H1 (cell line): Measurements from ENCODE around the gene SPINT2. TPM values are rescaled to one million over a fixed set of nuclear protein-coding genes. Genes with fewer than 3 reads are reported as not detected.

Experiments
- CTCF ChIA-PET: fragments of 300-600 bp; sonication (Branson Sonifier 250); formaldehyde crosslinking; loops from one replicate; lab custom pipeline; 2021; ENCODE audit not compliant: partially characterized antibody; lab: Charles Lee
- POLR2A ChIA-PET: fragments of 300-600 bp; sonication (Branson Sonifier 250); formaldehyde crosslinking; loops from one replicate; lab custom pipeline; 2021; ENCODE audit warnings: inconsistent platforms; ENCODE audit not compliant: partially characterized antibody; lab: Charles Lee
- DNase-seq, 2 experiments: peaks; one replicate each; pipeline versions ENCODE4 v3.0.0 to v3.0.0-alpha.2; 2010 to 2022; ENCODE audit warnings: low spot score in 2 of 2, low read depth in 1 of 2, mixed read lengths in 1 of 2
- FAIRE-seq: peaks from 2 replicates; lab custom pipeline; 2011; peaks lifted over from hg19 to GRCh38; lab: Jason Lieb, UNC
- H2AFZ ChIP-seq: 2 replicates; pipeline ENCODE4 v1.8.1; 2012; ENCODE audit warnings: low read length, inconsistent platforms
- H2AK5ac ChIP-seq: 2 replicates; pipeline ENCODE4 v1.6.1; 2013; ENCODE audit warnings: low read depth, low read length
- H2BK120ac ChIP-seq: replicated peaks from 2 replicates; pipeline ENCODE3; 2013; ENCODE audit warnings: low read depth, low read length, inconsistent platforms
- H2BK12ac ChIP-seq: 2 replicates; pipeline ENCODE4 v1.6.1; 2013; ENCODE audit warnings: low read depth, low read length
- H2BK15ac ChIP-seq: 2 replicates; pipeline ENCODE4 v1.6.1; 2013; ENCODE audit warnings: low read length
- H2BK20ac ChIP-seq: 2 replicates; pipeline ENCODE4 v1.6.1; 2013; ENCODE audit warnings: low read length
- H2BK5ac ChIP-seq: 2 replicates; pipeline ENCODE4 v1.6.1; 2013; ENCODE audit warnings: low read depth, low read length
- H3K14ac ChIP-seq: 2 replicates; pipeline ENCODE4 v1.6.1; 2013; ENCODE audit warnings: inconsistent platforms; ENCODE audit not compliant: insufficient read length
- H3K18ac ChIP-seq: 2 replicates; pipeline ENCODE4 v1.6.1; 2013; ENCODE audit warnings: low read length; ENCODE audit errors: extremely low read depth
- H3K23ac ChIP-seq: 2 replicates; pipeline ENCODE4 v1.6.1; 2013; ENCODE audit warnings: inconsistent platforms; ENCODE audit not compliant: insufficient read length
- H3K23me2 ChIP-seq: 2 replicates; pipeline ENCODE4 v1.6.1; 2013; ENCODE audit warnings: low read depth, low read length
- H3K27ac ChIP-seq: 2 replicates; pipeline ENCODE4 v1.6.1; 2011; ENCODE audit warnings: low read depth, low read length, inconsistent platforms
- H3K27me3 ChIP-seq, 4 experiments: replicated peaks in 1 of 4; 1 replicate in 1 of 4; 2 replicates in 3 of 4; pipeline versions ENCODE4 v1.6.1 to v1.8.1; 2011 to 2013; ENCODE audit warnings: low read length in 3 of 4, mild to moderate bottlenecking in 3 of 4, inconsistent platforms in 2 of 4, mixed read lengths in 2 of 4, moderate library complexity in 1 of 4; ENCODE audit not compliant: control insufficient read depth in 3 of 4, insufficient read depth in 3 of 4; ENCODE audit errors: extremely low read depth in 1 of 4
- H3K36me3 ChIP-seq, 4 experiments: 2 replicates each; pipeline versions ENCODE4 v1.6.1 to v1.8.1; 2011 to 2013; ENCODE audit warnings: mild to moderate bottlenecking in 4 of 4, low read length in 3 of 4, moderate library complexity in 2 of 4, control low read depth in 1 of 4, inconsistent platforms in 1 of 4; ENCODE audit not compliant: insufficient read depth in 4 of 4, control insufficient read depth in 2 of 4
- H3K4ac ChIP-seq: replicated peaks from 2 replicates; pipeline ENCODE3; 2013; ENCODE audit warnings: low read length, low read depth, mixed read lengths, inconsistent platforms; ENCODE audit not compliant: insufficient read length
- H3K4me1 ChIP-seq, 4 experiments: replicated peaks in 1 of 4; 1 replicate in 1 of 4; 2 replicates in 3 of 4; pipeline versions ENCODE4 v1.6.1 to v1.8.1; 2011 to 2013; ENCODE audit warnings: low read length in 3 of 4, inconsistent platforms in 2 of 4, mixed read lengths in 1 of 4; ENCODE audit not compliant: insufficient read depth in 4 of 4, control insufficient read depth in 3 of 4
- H3K4me2 ChIP-seq, 2 experiments: 2 replicates each; pipeline versions ENCODE4 v1.6.1 to v1.8.1; 2011 to 2013; ENCODE audit warnings: low read depth in 2 of 2, low read length in 2 of 2, control low read depth in 1 of 2, inconsistent platforms in 1 of 2, mild to moderate bottlenecking in 1 of 2; ENCODE audit not compliant: insufficient read depth in 1 of 2
- H3K4me3 ChIP-seq, 4 experiments: fragments of 200-600, 300-600 bp in 1 of 4; sonication (generic), shearing (Covaris generic), sonication (Bioruptor Twin) in 1 of 4; 2 replicates each; pipeline versions ENCODE4 v1.5.1 to v1.8.1; 2011 to 2016; ENCODE audit warnings: low read length in 4 of 4, low read depth in 3 of 4, control low read depth in 2 of 4, inconsistent platforms in 2 of 4, mild to moderate bottlenecking in 2 of 4, mixed read lengths in 1 of 4, moderate library complexity in 1 of 4; ENCODE audit not compliant: insufficient read depth in 2 of 4; ENCODE audit errors: extremely low read depth in 1 of 4
- H3K56ac ChIP-seq: replicated peaks from 2 replicates; pipeline ENCODE3; 2013; ENCODE audit warnings: low read depth, mild to moderate bottlenecking, mixed read lengths, low read length, inconsistent platforms; ENCODE audit not compliant: insufficient read length
- H3K79me1 ChIP-seq: 2 replicates; pipeline ENCODE4 v1.6.1; 2013; ENCODE audit warnings: low read depth, low read length, control low read depth
- H3K79me2 ChIP-seq, 2 experiments: 2 replicates each; pipeline versions ENCODE4 v1.6.1 to v1.8.1; 2012 to 2013; ENCODE audit warnings: low read length in 2 of 2, mild to moderate bottlenecking in 2 of 2, inconsistent platforms in 1 of 2; ENCODE audit not compliant: insufficient read depth in 2 of 2, control insufficient read depth in 1 of 2
- H3K9ac ChIP-seq, 4 experiments: replicated peaks in 1 of 4; 1 replicate in 1 of 4; 2 replicates in 3 of 4; pipeline versions ENCODE4 v1.6.1 to v1.8.1; 2011 to 2013; ENCODE audit warnings: low read depth in 3 of 4, low read length in 3 of 4, control low read depth in 2 of 4, mild to moderate bottlenecking in 2 of 4, moderate library complexity in 2 of 4, inconsistent platforms in 1 of 4; ENCODE audit errors: extremely low read depth in 1 of 4
- H3K9me3 ChIP-seq, 2 experiments: 2 replicates each; pipeline versions ENCODE4 v1.6.1 to v1.8.1; 2012 to 2013; ENCODE audit warnings: mild to moderate bottlenecking in 2 of 2, moderate library complexity in 2 of 2, control low read depth in 1 of 2, inconsistent platforms in 1 of 2, low read depth in 1 of 2, low read length in 1 of 2, mixed read lengths in 1 of 2; ENCODE audit not compliant: insufficient read depth in 2 of 2
- H4K20me1 ChIP-seq, 2 experiments: replicated peaks in 1 of 2; 2 replicates each; pipeline versions ENCODE3 to v1.8.1; 2011 to 2013; ENCODE audit warnings: inconsistent platforms in 2 of 2, low read length in 2 of 2, mild to moderate bottlenecking in 1 of 2; ENCODE audit not compliant: insufficient read depth in 2 of 2, control insufficient read depth in 1 of 2
- H4K5ac ChIP-seq: 2 replicates; pipeline ENCODE4 v1.6.1; 2013; ENCODE audit warnings: low read length, low read depth, mixed read lengths, inconsistent platforms; ENCODE audit not compliant: insufficient read length
- H4K8ac ChIP-seq: 2 replicates; pipeline ENCODE4 v1.8.0; 2013; ENCODE audit warnings: mild to moderate bottlenecking, moderate library complexity, low read length, inconsistent platforms; ENCODE audit not compliant: insufficient read depth; ENCODE audit errors: extremely low read depth
- H4K91ac ChIP-seq: replicated peaks from 2 replicates; pipeline ENCODE3; 2013; ENCODE audit warnings: low read length, mixed read lengths, inconsistent platforms; ENCODE audit not compliant: insufficient read length
- BCL11A ChIP-seq, 2 experiments: IDR thresholded peaks; one replicate each; pipeline ENCODE4 v1.6.1; 2011; ENCODE audit warnings: low read depth in 2 of 2, low read length in 2 of 2, mild to moderate bottlenecking in 2 of 2
- BRCA1 ChIP-seq: IDR thresholded peaks from 2 replicates; pipeline ENCODE4 v1.6.1; 2012; ENCODE audit warnings: low read depth, low read length, improper control_type of control experiment
- CBX8 ChIP-seq: fragments of 300-800, 300-1000 bp; sonication (generic); IDR thresholded peaks from 2 replicates; pipeline ENCODE4 v1.7.1; 2016; ENCODE audit warnings: low read depth, low read length, borderline replicate concordance
- PHF8 ChIP-seq: fragments of 200-600 bp; sonication (generic); conservative IDR thresholded peaks from 2 replicates; pipeline ENCODE4 v1.7.1; 2012; ENCODE audit warnings: low read depth, mild to moderate bottlenecking, inconsistent platforms, low read length, moderate library complexity
- RAD21 ChIP-seq, 2 experiments: IDR thresholded peaks in 1 of 2; conservative IDR thresholded peaks in 1 of 2; 2 replicates each; pipeline ENCODE4 v1.6.1; 2011; ENCODE audit warnings: low read depth in 2 of 2, low read length in 2 of 2, improper control_type of control experiment in 1 of 2, inconsistent platforms in 1 of 2, mild to moderate bottlenecking in 1 of 2, moderate library complexity in 1 of 2
- SUZ12 ChIP-seq: fragments of 200-600 bp; sonication (generic); IDR thresholded peaks from 2 replicates; pipeline ENCODE4 v1.6.1; 2012; ENCODE audit warnings: mild to moderate bottlenecking, inconsistent platforms, low read length, moderate library complexity, mixed read lengths
- TEAD4 ChIP-seq: IDR thresholded peaks from 2 replicates; pipeline ENCODE4 v1.6.1; 2012; ENCODE audit warnings: low read depth, low read length, inconsistent platforms, mixed read lengths
- WGBS, 2 experiments: shearing (Covaris generic) in 1 of 2; methylation state at CpG; one replicate each; pipeline versions ENCODE4 v1.1.6 to v1.1.7; 2013 to 2015; ENCODE audit warnings: low lambda C conversion rate in 2 of 2, mixed read lengths in 2 of 2, inconsistent platforms in 1 of 2, low coverage in 1 of 2, missing lambda C conversion rate in 1 of 2; ENCODE audit not compliant: insufficient replicate concordance in 2 of 2, insufficient coverage in 1 of 2, insufficient read length in 1 of 2; ENCODE audit errors: extremely low coverage in 1 of 2, missing lambda C conversion rate in 1 of 2; 5-methylcytosine and 5-hydroxymethylcytosine counted together
- polyA plus RNA-seq, 7 experiments: library from polyadenylated mRNA; depleted of rRNA in 3 of 7; stranded (reverse) in 5 of 7; unstranded in 2 of 7; fragments of >200 nt in 5 of 7; fragments of 200-250 nt in 2 of 7; gene quantifications; 1 replicate in 5 of 7; 2 replicates in 1 of 7; 4 replicates in 1 of 7; pipeline versions ENCODE4 v1.2.1 to v1.2.3, GENCODE V29; 2011 to 2013; ENCODE audit warnings: missing spikeins in 2 of 7, mixed read lengths in 2 of 7
- total RNA-seq: library from RNA; stranded (reverse); fragmentation: NEBNext Ultra II Directional; extraction: Animal tissue kit (Norgen Biotek cat#: 25700); gene quantifications from 2 replicates; pipeline ENCODE4 v1.2.1, GENCODE V29; 2021
- TF ChIP-seq, protein P1 (sequence below), 3 experiments: IDR thresholded peaks; 1 replicate in 2 of 3; 2 replicates in 1 of 3; pipeline versions ENCODE4 v1.5.1 to v1.6.1; 2011; ENCODE audit warnings: low read length in 3 of 3, mild to moderate bottlenecking in 3 of 3, inconsistent platforms in 2 of 3, low read depth in 1 of 3, moderate library complexity in 1 of 3; ENCODE audit not compliant: insufficient read depth in 1 of 3; ENCODE audit errors: control extremely low read depth in 1 of 3
- TF ChIP-seq, protein P2 (sequence below): IDR thresholded peaks from 2 replicates; pipeline ENCODE4 v1.6.1; 2012; ENCODE audit warnings: inconsistent platforms
- TF ChIP-seq, protein P3 (sequence below): IDR thresholded peaks from 2 replicates; pipeline ENCODE4 v1.6.1; 2012; ENCODE audit warnings: inconsistent platforms

SPINT2 gene
- total and polyA plus RNA-seq, 2 of the 8 experiments (the other 6 are each of a cell fraction or from before 2014, with no cell fraction given) = 294 to 296 TPM

DNA sequence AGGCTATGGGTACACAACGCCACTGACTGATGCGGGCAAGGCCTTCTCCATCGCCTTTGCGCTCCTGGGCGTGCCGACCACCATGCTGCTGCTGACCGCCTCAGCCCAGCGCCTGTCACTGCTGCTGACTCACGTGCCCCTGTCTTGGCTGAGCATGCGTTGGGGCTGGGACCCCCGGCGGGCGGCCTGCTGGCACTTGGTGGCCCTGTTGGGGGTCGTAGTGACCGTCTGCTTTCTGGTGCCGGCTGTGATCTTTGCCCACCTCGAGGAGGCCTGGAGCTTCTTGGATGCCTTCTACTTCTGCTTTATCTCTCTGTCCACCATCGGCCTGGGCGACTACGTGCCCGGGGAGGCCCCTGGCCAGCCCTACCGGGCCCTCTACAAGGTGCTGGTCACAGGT, 62.2 kb downstream of the SPINT2 start:
- no peak overlapping the region for H2BK12ac ChIP-seq
- FAIRE-seq (no peak), DNase-seq (no peak)
- peaks cover 0 to 5% of the 10 kb centered on the region in 2 experiments for H4K20me1 ChIP-seq
- no peaks in the 10 kb centered on the region; a peak in 1 of 7 replicates for H3K4me1 ChIP-seq
- H2BK5ac ChIP-seq = no peak overlapping the region
- H3K14ac ChIP-seq = no peak overlapping the region
- no peak overlapping the region for H2BK15ac ChIP-seq
- H3K79me2 ChIP-seq = no peaks in the 10 kb centered on the region
- ChIA-PET CTCF (interaction anchor here (0.6 to 3.0 kb wide), 5 partner anchors 9 to 87 kb away, joined by 4 to 12 read pairs (median 5); partner anchors contain the start of genes CATSPERG and PPP1R14A), POLR2A (no interaction called here)
- H3K23ac ChIP-seq = no peak overlapping the region
- H4K5ac ChIP-seq = no peak overlapping the region
- H3K23me2 ChIP-seq = no peaks in the 10 kb centered on the region
- H2BK20ac ChIP-seq = no peak overlapping the region
- H3K79me1 ChIP-seq = peaks cover 3% of the 10 kb centered on the region; the same call in 1 of the 2 replicates
- H3K36me3 ChIP-seq = peaks cover 2 to 8% (median 5%) of the 10 kb centered on the region in 4 experiments; a peak in 5 of 8 replicates
- H3K18ac ChIP-seq = no peak overlapping the region
- no peak overlapping the region for H2AFZ ChIP-seq
- H3K27me3 ChIP-seq = no peaks in the 10 kb centered on the region
- 96% methylated on average over 21 of the region's 22 CpGs; no CpG with 5 or more reads in 1 of the 2 experiments for WGBS, 2 experiments
- no peak overlapping the region for H3K27ac ChIP-seq
- H3K9me3 ChIP-seq = no peaks in the 10 kb centered on the region
- no peak overlapping the region for H2BK120ac ChIP-seq
- no peak overlapping the region for H3K9ac ChIP-seq
- H3K56ac ChIP-seq = no peak overlapping the region
- no peak overlapping the region for H4K91ac ChIP-seq
- H3K4me2 ChIP-seq = no peak overlapping the region
- no peak overlapping the region for H2AK5ac ChIP-seq
- H3K4me3 ChIP-seq = no peak overlapping the region
- H4K8ac ChIP-seq = no peak overlapping the region
- no peak overlapping the region for H3K4ac ChIP-seq
- TF ChIP-seq TEAD4 (no peak), RAD21 (IDR thresholded peaks at IDR 0.05 in 1 of 2, conservative IDR thresholded peaks at IDR 0.05 in 1 of 2; ENCODE audit: low read depth in 2 of 2, low read length in 2 of 2) (no peak), SUZ12 (no peak), PHF8 (no peak), BRCA1 (no peak), BCL11A (IDR thresholded peaks at IDR 0.05; ENCODE audit: low read depth in 2 of 2, low read length in 2 of 2) (no peak), CBX8 (no peak)
- TF ChIP-seq, protein P1, sequence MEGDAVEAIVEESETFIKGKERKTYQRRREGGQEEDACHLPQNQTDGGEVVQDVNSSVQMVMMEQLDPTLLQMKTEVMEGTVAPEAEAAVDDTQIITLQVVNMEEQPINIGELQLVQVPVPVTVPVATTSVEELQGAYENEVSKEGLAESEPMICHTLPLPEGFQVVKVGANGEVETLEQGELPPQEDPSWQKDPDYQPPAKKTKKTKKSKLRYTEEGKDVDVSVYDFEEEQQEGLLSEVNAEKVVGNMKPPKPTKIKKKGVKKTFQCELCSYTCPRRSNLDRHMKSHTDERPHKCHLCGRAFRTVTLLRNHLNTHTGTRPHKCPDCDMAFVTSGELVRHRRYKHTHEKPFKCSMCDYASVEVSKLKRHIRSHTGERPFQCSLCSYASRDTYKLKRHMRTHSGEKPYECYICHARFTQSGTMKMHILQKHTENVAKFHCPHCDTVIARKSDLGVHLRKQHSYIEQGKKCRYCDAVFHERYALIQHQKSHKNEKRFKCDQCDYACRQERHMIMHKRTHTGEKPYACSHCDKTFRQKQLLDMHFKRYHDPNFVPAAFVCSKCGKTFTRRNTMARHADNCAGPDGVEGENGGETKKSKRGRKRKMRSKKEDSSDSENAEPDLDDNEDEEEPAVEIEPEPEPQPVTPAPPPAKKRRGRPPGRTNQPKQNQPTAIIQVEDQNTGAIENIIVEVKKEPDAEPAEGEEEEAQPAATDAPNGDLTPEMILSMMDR (IDR thresholded peaks at IDR 0.05; ENCODE audit: control extremely low read depth in 1 of 3, insufficient read depth in 1 of 3, low read depth in 1 of 3, low read length in 3 of 3) = no peak
- TF ChIP-seq, protein P2, sequence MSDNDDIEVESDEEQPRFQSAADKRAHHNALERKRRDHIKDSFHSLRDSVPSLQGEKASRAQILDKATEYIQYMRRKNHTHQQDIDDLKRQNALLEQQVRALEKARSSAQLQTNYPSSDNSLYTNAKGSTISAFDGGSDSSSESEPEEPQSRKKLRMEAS = no peak
- TF ChIP-seq, protein P3, sequence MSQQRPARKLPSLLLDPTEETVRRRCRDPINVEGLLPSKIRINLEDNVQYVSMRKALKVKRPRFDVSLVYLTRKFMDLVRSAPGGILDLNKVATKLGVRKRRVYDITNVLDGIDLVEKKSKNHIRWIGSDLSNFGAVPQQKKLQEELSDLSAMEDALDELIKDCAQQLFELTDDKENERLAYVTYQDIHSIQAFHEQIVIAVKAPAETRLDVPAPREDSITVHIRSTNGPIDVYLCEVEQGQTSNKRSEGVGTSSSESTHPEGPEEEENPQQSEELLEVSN = no peak
